GM12875 (cell line): ENCODE results near the gene TMEM221.

Experiments used
- H3K4me3 ChIP-seq: one replicate; pipeline ENCODE4 v1.5.1; 2011; ENCODE audit warnings: low read depth, low read length, control low read depth
- TF ChIP-seq, protein P1 (sequence below): IDR thresholded peaks from 2 replicates; pipeline ENCODE4 v1.5.1; 2011; ENCODE audit warnings: low read depth, mild to moderate bottlenecking, control low read depth, inconsistent platforms, low read length, moderate library complexity, borderline replicate concordance; ENCODE audit not compliant: insufficient read depth

The TMEM221 gene

DNA sequence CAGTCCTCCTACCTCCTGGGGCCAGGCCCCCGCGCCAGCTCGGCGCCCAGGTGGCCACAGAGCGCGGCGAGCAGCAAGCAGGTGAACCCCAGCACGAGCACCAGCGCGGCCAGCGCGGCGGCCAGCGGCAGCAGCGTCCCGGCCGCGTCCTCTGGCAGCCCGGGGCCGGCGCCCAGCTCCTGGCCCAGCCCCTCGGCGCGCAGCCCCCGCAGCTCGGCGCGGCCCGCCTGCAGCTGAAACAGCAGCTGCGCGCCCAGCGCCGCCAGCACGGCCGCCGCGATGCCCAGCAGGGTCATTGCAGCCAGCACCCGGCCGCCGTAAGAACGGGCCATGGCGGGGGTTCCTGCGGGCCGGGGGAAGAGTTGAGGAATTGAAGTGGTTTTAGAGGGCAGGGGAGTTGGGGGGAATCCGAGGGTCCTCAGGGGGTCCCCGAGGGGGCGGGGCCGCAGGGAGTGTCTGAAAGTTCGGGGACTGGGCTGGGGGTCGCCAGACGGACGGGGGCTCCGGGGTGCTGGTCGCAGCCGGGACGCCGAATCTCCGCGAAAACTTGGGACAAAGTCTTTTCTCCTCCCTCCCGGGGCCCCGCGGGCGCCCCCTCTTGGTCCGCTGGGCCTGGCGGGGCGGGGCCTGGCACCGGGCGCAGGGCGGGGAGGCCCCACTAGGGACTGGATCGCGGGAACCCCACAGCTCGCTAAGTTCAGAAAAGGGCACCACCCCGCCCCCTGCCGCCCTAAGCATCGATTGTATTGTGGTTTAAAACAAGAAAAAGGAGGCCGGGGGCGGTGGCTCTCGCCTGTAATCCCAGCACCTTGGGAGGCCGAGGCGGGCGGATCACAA is at the start of gene TMEM221:
TSS of gene TMEM221 (minus strand) at position 538 of the 837 bp plus-strand sequence. CDS start at position 332, 206 bp downstream.
- TF ChIP-seq, protein P1, sequence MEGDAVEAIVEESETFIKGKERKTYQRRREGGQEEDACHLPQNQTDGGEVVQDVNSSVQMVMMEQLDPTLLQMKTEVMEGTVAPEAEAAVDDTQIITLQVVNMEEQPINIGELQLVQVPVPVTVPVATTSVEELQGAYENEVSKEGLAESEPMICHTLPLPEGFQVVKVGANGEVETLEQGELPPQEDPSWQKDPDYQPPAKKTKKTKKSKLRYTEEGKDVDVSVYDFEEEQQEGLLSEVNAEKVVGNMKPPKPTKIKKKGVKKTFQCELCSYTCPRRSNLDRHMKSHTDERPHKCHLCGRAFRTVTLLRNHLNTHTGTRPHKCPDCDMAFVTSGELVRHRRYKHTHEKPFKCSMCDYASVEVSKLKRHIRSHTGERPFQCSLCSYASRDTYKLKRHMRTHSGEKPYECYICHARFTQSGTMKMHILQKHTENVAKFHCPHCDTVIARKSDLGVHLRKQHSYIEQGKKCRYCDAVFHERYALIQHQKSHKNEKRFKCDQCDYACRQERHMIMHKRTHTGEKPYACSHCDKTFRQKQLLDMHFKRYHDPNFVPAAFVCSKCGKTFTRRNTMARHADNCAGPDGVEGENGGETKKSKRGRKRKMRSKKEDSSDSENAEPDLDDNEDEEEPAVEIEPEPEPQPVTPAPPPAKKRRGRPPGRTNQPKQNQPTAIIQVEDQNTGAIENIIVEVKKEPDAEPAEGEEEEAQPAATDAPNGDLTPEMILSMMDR, result peak; percentile 53
- H3K4me3 ChIP-seq, result no peak within 1 kb of the TSS

DNA sequence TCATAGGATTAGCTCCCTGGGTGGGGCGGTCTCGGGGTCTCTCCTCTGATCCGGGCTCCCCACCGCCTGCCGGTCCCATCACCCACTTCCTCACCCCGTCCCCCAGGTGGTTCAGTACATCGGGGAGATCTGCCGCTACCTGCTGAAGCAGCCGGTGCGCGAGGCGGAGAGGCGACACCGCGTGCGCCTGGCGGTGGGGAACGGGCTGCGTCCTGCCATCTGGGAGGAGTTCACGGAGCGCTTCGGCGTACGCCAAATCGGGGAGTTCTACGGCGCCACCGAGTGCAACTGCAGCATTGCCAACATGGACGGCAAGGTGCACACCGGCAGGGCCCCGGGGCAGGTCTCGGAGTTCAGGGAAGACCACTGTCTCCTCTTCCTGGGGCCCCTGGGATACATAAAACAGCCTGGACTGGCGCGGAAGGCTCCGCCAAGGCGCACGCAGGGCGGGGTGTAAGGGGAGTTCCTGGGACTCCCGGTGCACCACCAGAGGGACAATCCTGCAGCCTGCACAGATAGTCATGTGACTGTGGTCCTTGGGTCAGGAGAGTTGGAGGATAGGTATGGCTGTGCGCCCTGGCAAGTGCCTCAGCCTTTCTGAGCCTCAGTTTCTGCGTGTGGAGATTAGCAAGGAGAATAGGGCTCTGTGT is 48.8 kb upstream of the TMEM221 start:
- no peak overlapping the region for H3K4me3 ChIP-seq
- TF ChIP-seq, protein P1, result no peak

DNA sequence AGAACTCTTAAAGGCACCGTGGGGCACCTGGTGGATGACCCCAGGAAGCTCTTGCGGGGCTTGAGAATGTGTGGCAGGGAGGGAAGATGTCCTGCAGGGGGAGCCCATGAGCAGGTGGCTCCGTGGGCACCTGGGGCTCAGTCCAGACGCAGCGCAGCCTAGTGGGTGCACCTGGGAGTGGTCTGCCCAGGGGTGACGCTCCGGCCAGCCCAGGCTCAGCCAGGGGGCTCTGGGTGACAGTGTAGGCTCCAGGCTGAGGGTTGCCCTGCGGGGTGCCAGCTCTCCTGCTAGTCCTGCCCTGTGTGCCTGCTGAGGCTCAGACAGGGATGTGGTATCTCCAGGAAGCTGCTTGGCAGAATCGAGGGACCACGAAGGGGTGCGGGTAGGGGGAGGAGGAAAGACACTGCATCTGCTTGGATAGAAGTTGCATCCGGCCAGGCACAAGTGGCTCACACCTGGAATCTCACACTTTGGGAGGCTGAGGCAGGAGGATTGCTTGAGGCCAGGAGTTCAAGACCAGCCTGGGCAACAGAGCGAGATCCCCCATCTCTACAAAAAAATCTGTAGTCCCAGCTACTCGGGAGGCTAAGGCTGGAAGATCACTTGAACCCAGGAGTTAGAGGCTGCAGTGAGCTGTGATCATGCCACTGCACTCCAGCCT is 48.0 kb upstream of the TMEM221 start:
- TF ChIP-seq, protein P1, result peak; percentile 100
- no peak overlapping the region for H3K4me3 ChIP-seq

DNA sequence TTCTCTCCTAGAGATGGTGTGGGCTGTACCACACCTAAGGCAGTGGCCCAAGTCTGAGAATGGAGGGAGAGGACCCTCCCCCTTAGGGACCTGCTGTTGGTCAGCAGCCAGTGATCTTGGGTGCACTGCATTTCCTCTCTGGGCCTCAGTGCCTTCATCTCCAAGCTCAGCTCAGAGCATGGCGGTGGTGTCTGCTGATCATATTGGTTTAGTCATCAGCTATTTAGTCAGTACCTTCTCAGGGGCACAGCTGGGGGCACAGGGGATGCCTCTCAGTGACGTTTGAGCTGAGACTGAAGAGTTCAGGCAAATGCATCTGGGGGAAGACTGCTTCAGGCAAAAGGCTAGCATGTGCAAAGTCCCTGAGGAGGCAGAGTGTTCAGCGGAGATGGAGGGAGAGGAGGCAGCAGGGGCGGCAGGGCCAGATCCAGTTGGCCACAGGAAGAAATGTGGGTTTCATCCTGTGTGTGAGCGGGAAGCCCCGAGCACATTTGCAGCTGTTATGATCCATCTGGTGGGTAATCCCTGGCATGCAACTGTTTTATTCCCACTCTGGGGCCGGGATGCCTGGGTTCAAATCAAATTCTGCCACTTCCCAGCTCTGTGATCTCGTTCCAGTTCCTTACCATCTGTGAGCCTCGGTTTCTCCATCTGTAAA is 47.3 kb upstream of the TMEM221 start:
- TF ChIP-seq, protein P1, result no peak

DNA sequence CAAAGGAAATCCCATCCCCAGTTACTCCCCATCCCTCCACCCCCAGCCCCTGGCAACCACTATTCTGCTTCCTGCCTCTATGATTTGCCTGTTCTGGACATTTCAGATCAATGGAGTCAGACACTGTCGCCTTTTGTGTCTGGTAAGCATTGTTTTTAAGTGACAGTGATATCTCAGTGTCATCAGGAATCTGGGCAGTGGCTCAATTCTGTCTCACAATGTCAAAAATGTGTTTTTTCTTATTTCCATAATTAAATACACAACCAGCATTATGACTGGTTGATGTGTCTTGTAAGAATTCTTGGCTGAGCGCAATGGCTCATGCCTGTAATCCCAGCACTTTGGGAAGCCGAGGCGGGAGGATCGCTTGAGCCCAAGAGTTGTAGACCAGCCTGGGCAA is 42.8 kb upstream of the TMEM221 start:
- TF ChIP-seq, protein P1, result no peak
- H3K4me3 ChIP-seq, result no peak overlapping the region

More for the DNA sequence above, 47.3 kb upstream of the TMEM221 start:
- H3K4me3 ChIP-seq, result no peak overlapping the region

DNA sequence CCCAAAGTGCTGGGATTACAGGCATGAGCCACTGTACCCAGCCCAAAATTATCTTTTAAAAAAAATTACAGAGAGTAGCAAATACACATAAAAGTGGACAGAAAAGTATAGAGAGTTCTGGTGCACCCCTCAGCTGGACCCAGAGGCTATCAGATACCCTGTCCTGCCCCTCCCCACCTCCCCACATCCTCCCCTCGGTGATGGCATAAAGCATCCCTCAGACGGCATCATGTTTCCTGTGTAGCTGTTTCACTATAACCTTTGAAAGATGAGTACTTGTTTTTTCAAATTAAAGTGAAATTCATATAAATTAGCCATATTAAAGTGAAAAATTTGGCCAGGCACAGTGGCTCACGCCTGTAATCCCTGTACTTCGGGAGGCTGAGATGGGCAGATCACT is 41.9 kb upstream of the TMEM221 start:
- TF ChIP-seq, protein P1, result no peak
- H3K4me3 ChIP-seq, result no peak overlapping the region
